WERI-Rb-1 (cell line): ENCODE results near the gene HERC2.
"Not testable (repeated sequence)": the region's sequence is repeated elsewhere in the genome, so short reads cannot be mapped to it uniquely, and the experiment has no call there.

ENCODE experiments used
- DNase-seq: peaks from one replicate; pipeline ENCODE4 v3.0.0-alpha.2; 2020
- H3K27ac ChIP-seq: fragments of 250-450 bp; sonication (Bioruptor Pico); 2 replicates; pipeline ENCODE4 v1.5.1; 2020; ENCODE audit warnings: mild to moderate bottlenecking, moderate library complexity
- H3K27me3 ChIP-seq: fragments of 250-450 bp; sonication (Bioruptor Pico); 2 replicates; pipeline ENCODE4 v1.5.1; 2021; ENCODE audit warnings: mild to moderate bottlenecking, low read depth, moderate library complexity; ENCODE audit not compliant: insufficient read depth, severe bottlenecking
- H3K36me3 ChIP-seq: fragments of 250-450 bp; sonication (Bioruptor Pico); 2 replicates; pipeline ENCODE4 v1.5.1; 2020; ENCODE audit warnings: mild to moderate bottlenecking, moderate library complexity
- H3K4me3 ChIP-seq: 2 replicates; pipeline ENCODE4 v1.5.1; 2011; ENCODE audit warnings: low read depth, mild to moderate bottlenecking, control low read depth, low read length
- H3K9me3 ChIP-seq: fragments of 250-450 bp; sonication (Bioruptor Pico); 2 replicates; pipeline ENCODE4 v1.5.1; 2021; ENCODE audit warnings: mild to moderate bottlenecking, moderate library complexity; ENCODE audit not compliant: severe bottlenecking

The HERC2 gene

GRCh38 chr15:28322129-28322588, at the start of gene HERC2:
HERC2 (minus strand) TSS chr15:28322179; CDS start chr15:28321433, 746 bp downstream.
- not testable (repeated sequence) for H3K36me3 ChIP-seq, H3K9me3 ChIP-seq, H3K27ac ChIP-seq, DNase-seq, H3K27me3 ChIP-seq
- peak within 1 kb of the TSS; percentile 35 for H3K4me3 ChIP-seq

- not testable (repeated sequence) for H3K4me3 ChIP-seq, H3K27ac ChIP-seq, H3K27me3 ChIP-seq, H3K36me3 ChIP-seq, H3K9me3 ChIP-seq, DNase-seq
Measured at GRCh38 chr15:28365502-28365901, 43.5 kb upstream of the HERC2 start.

GRCh38 chr15:28357984-28358383, 36.0 kb upstream of the HERC2 start, which contains the start of gene GOLGA6L24:
GOLGA6L24 (minus strand) TSS chr15:28358084; CDS start chr15:28358023, 61 bp downstream.
- not testable (repeated sequence) for H3K4me3 ChIP-seq, H3K36me3 ChIP-seq, H3K9me3 ChIP-seq, DNase-seq, H3K27ac ChIP-seq, H3K27me3 ChIP-seq

- H3K9me3 ChIP-seq, H3K27ac ChIP-seq, DNase-seq, H3K27me3 ChIP-seq, H3K36me3 ChIP-seq: not testable (repeated sequence)
- peak overlapping the region; percentile 35 for H3K4me3 ChIP-seq
Measured at GRCh38 chr15:28321358-28322078, 461 bp downstream of the HERC2 start.

- not testable (repeated sequence) for H3K27me3 ChIP-seq, H3K4me3 ChIP-seq, DNase-seq, H3K9me3 ChIP-seq, H3K27ac ChIP-seq
- peaks cover 12% of the 10 kb centered on the region for H3K36me3 ChIP-seq
Measured at GRCh38 chr15:28319725-28320124, 2.3 kb downstream of the HERC2 start.

GRCh38 chr15:28318828-28319227, 3.2 kb downstream of the HERC2 start:
- not testable (repeated sequence) for DNase-seq, H3K4me3 ChIP-seq, H3K9me3 ChIP-seq, H3K27ac ChIP-seq, H3K27me3 ChIP-seq
- peaks cover 13% of the 10 kb centered on the region for H3K36me3 ChIP-seq

GRCh38 chr15:28318122-28318521, 3.9 kb downstream of the HERC2 start:
- H3K4me3 ChIP-seq, H3K27me3 ChIP-seq, H3K27ac ChIP-seq, H3K9me3 ChIP-seq: not testable (repeated sequence)
- H3K36me3 ChIP-seq: peaks cover 17% of the 10 kb centered on the region
- DNase-seq: peak; percentile 8

GRCh38 chr15:28316958-28317357, 5.0 kb downstream of the HERC2 start:
- not testable (repeated sequence) for H3K4me3 ChIP-seq, H3K27me3 ChIP-seq, H3K9me3 ChIP-seq, DNase-seq, H3K27ac ChIP-seq
- peaks cover 17% of the 10 kb centered on the region for H3K36me3 ChIP-seq

- not testable (repeated sequence) for DNase-seq, H3K27ac ChIP-seq, H3K4me3 ChIP-seq, H3K27me3 ChIP-seq, H3K36me3 ChIP-seq
- peaks cover 11% of the 10 kb centered on the region for H3K9me3 ChIP-seq
Measured at GRCh38 chr15:28310454-28310853, 11.5 kb downstream of the HERC2 start.

GRCh38 chr15:28308718-28309117, 13.3 kb downstream of the HERC2 start:
- H3K27ac ChIP-seq, H3K4me3 ChIP-seq, H3K27me3 ChIP-seq, H3K36me3 ChIP-seq, DNase-seq: not testable (repeated sequence)
- H3K9me3 ChIP-seq: peaks cover 11% of the 10 kb centered on the region

GRCh38 chr15:28305700-28306099, 16.3 kb downstream of the HERC2 start:
- not testable (repeated sequence) for H3K36me3 ChIP-seq, H3K4me3 ChIP-seq, H3K27me3 ChIP-seq, H3K27ac ChIP-seq, DNase-seq
- H3K9me3 ChIP-seq: peaks cover 11% of the 10 kb centered on the region

GRCh38 chr15:28297434-28297833, 24.5 kb downstream of the HERC2 start:
- not testable (repeated sequence) for H3K9me3 ChIP-seq, DNase-seq, H3K4me3 ChIP-seq, H3K36me3 ChIP-seq, H3K27me3 ChIP-seq, H3K27ac ChIP-seq

GRCh38 chr15:28296814-28297213, 25.2 kb downstream of the HERC2 start:
- not testable (repeated sequence) for H3K27me3 ChIP-seq, H3K27ac ChIP-seq, H3K4me3 ChIP-seq, H3K9me3 ChIP-seq, H3K36me3 ChIP-seq, DNase-seq

- not testable (repeated sequence) for H3K27ac ChIP-seq, H3K9me3 ChIP-seq, DNase-seq, H3K36me3 ChIP-seq, H3K27me3 ChIP-seq, H3K4me3 ChIP-seq
Measured at GRCh38 chr15:28295009-28295563, 26.9 kb downstream of the HERC2 start.

- H3K36me3 ChIP-seq: peaks cover 13% of the 10 kb centered on the region
- H3K27ac ChIP-seq, H3K27me3 ChIP-seq, DNase-seq, H3K4me3 ChIP-seq, H3K9me3 ChIP-seq: not testable (repeated sequence)
Measured at GRCh38 chr15:28294560-28294959, 27.4 kb downstream of the HERC2 start.
